Upper lobe of left lung (tissue), 6 donors: ENCODE results near the gene PRR20G. TPM values are rescaled to one million over a fixed set of nuclear protein-coding genes. Genes with fewer than 3 reads are reported as not detected.

Source experiments
- ATAC-seq, 2 donors: fragments of 200-7000 bp; cut with Tn5 transposase; one replicate each; pipeline ENCODE4 v1.9.1; 2022; ENCODE audit warnings: mild to moderate bottlenecking in 2 of 2, moderate library complexity in 2 of 2; ENCODE audit not compliant: low FRiP score in 2 of 2
- DNase-seq, 2 donors: peaks; one replicate each; pipeline ENCODE4 v3.0.0-alpha.2; 2019 to 2020
- H3K27ac ChIP-seq, 4 donors: fragments of 200-600 bp; sonication (generic); one replicate each; pipeline ENCODE4 v1.5.1; 2016 to 2019
- H3K27me3 ChIP-seq, 4 donors: fragments of 200-600 bp; sonication (generic); one replicate each; pipeline ENCODE4 v1.5.1; 2017 to 2019
- H3K36me3 ChIP-seq, 4 donors: fragments of 200-600 bp; sonication (generic); one replicate each; pipeline ENCODE4 v1.5.1; 2016 to 2019
- H3K4me1 ChIP-seq, 4 donors: fragments of 200-600 bp; sonication (generic); one replicate each; pipeline ENCODE4 v1.5.1; 2018 to 2019
- H3K4me3 ChIP-seq, 4 donors: fragments of 200-600 bp; sonication (generic); one replicate each; pipeline ENCODE4 v1.5.1; 2017 to 2019; ENCODE audit warnings: mild to moderate bottlenecking in 2 of 4, moderate library complexity in 1 of 4
- H3K9me3 ChIP-seq, 4 donors: fragments of 200-600 bp; sonication (generic); one replicate each; pipeline ENCODE4 v1.5.1; 2018 to 2019
- CTCF ChIP-seq, 6 experiments: fragments of 450-650 bp in 4 of 6; fragments of 200-600 bp in 2 of 6; sonication (generic) in 2 of 6; IDR thresholded peaks; one replicate each; pipeline ENCODE4 v1.5.1; 2016 to 2019; ENCODE audit warnings: antibody characterized with exemption in 6 of 6
- EP300 ChIP-seq, 4 donors: sonication (generic); formaldehyde crosslinking; IDR thresholded peaks; one replicate each; pipeline ENCODE4 v1.5.1; 2017; ENCODE audit warnings: antibody characterized with exemption in 4 of 4, control low read depth in 2 of 4
- POLR2A ChIP-seq, 4 donors: fragments of 450-650 bp; IDR thresholded peaks; one replicate each; pipeline ENCODE4 v1.5.1; 2016 to 2017; ENCODE audit warnings: antibody characterized with exemption in 4 of 4, mild to moderate bottlenecking in 2 of 4
- POLR2AphosphoS5 ChIP-seq, 2 donors: sonication (generic); formaldehyde crosslinking; IDR thresholded peaks; one replicate each; pipeline ENCODE4 v1.5.1; 2017; ENCODE audit warnings: antibody characterized with exemption in 2 of 2
- WGBS, 2 donors: methylation state at CpG; one replicate each; pipeline ENCODE4 v1.1.5; 2017 to 2018; 5-methylcytosine and 5-hydroxymethylcytosine counted together
- small RNA-seq, 4 donors: library from RNA; depleted of rRNA; stranded (forward); fragments of <200 nt; gene quantifications; one replicate each; pipeline ENCODE3, GENCODE V24; 2016
- total RNA-seq, 6 donors: library from RNA; depleted of rRNA in 4 of 6; stranded (reverse); fragments of >200 nt in 4 of 6; gene quantifications; one replicate each; pipeline versions ENCODE4 v1.1.0 to v1.2.1, GENCODE V29; 2016 to 2021
- donor health status: DM: no; HTN: no; CAD: no; lungs with moderate emphysema.
- donor health status: DM: no; HTN: yes; CAD: no; lungs with severe emphysema.

PRR20G gene
- total RNA-seq, 6 donors from 2014 or later: not detected

GRCh38 chr3:127237835-127238234 is 50.0 kb downstream of the PRR20G start:
- WGBS, 2 donors: 14 to 44% methylated on average over 3 of the region's 3 CpGs
- ATAC-seq (no peak), DNase-seq (no peak)
- no peak for TF ChIP-seq CTCF (IDR thresholded peaks at IDR 0.05)
- TF ChIP-seq EP300 (IDR thresholded peaks at IDR 0.05): no peak
- no peak for TF ChIP-seq POLR2AphosphoS5 (IDR thresholded peaks at IDR 0.05)
- TF ChIP-seq POLR2A (IDR thresholded peaks at IDR 0.05): no peak
- peaks cover 0 to 5% (median 0%) of the 10 kb centered on the region in 4 donors for H3K9me3 ChIP-seq
- no peaks in the 10 kb centered on the region for H3K36me3 ChIP-seq
- no peak overlapping the region for H3K27ac ChIP-seq
- no peak overlapping the region for H3K4me3 ChIP-seq
- no peaks in the 10 kb centered on the region for H3K4me1 ChIP-seq
- no peaks in the 10 kb centered on the region for H3K27me3 ChIP-seq

- Histone ChIP-seq H3K27ac (no peak overlapping the region), H3K36me3 (no peaks in the 10 kb centered on the region), H3K4me1 (no peaks in the 10 kb centered on the region), H3K9me3 (peaks cover 0 to 7% (median 0%) of the 10 kb centered on the region in 4 donors), H3K27me3 (no peaks in the 10 kb centered on the region), H3K4me3 (no peak overlapping the region)
- no peak for TF ChIP-seq EP300 (IDR thresholded peaks at IDR 0.05)
- no peak for ATAC-seq
- DNase-seq: no peak
- WGBS, 2 donors: 83 to 93% methylated on average over 2 to 3 of the region's 3 CpGs
Observed at GRCh38 chr3:127235706-127236105, 52.1 kb downstream of the PRR20G start.

GRCh38 chr3:127234778-127235177 is 53.1 kb downstream of the PRR20G start:
- Histone ChIP-seq H3K27ac (no peak overlapping the region), H3K9me3 (peaks cover 0 to 7% (median 0%) of the 10 kb centered on the region in 4 donors), H3K36me3 (no peaks in the 10 kb centered on the region), H3K27me3 (no peaks in the 10 kb centered on the region), H3K4me1 (no peaks in the 10 kb centered on the region), H3K4me3 (no peak overlapping the region)
- TF ChIP-seq POLR2AphosphoS5 (IDR thresholded peaks at IDR 0.05) (no peak), CTCF (IDR thresholded peaks at IDR 0.05) (no peak), EP300 (IDR thresholded peaks at IDR 0.05) (no peak), POLR2A (IDR thresholded peaks at IDR 0.05) (no peak)
- ATAC-seq (no peak), DNase-seq (no peak)

Small RNA genes lying within 50 kb of the gene (small RNA-seq; reads per million reads assigned to genes)
- gene RNU6-1047P: 0 reads per million in 4 donors

Other genes with a start within 250 kb of the PRR20G start
- not detected for gene PRR23E, start 94.9 kb downstream of the PRR20G start, total RNA-seq